Measurements from ENCODE around the gene CIZ1. TPM values are rescaled to one million over a fixed set of nuclear protein-coding genes. Genes with fewer than 3 reads are reported as not detected.

Gene CIZ1
- total and polyA plus RNA-seq, 9 of the 15 experiments (the other 6 are each of a cell fraction or from before 2014, with no cell fraction given), result 6.6 to 329 (median 87.8) TPM

DNA sequence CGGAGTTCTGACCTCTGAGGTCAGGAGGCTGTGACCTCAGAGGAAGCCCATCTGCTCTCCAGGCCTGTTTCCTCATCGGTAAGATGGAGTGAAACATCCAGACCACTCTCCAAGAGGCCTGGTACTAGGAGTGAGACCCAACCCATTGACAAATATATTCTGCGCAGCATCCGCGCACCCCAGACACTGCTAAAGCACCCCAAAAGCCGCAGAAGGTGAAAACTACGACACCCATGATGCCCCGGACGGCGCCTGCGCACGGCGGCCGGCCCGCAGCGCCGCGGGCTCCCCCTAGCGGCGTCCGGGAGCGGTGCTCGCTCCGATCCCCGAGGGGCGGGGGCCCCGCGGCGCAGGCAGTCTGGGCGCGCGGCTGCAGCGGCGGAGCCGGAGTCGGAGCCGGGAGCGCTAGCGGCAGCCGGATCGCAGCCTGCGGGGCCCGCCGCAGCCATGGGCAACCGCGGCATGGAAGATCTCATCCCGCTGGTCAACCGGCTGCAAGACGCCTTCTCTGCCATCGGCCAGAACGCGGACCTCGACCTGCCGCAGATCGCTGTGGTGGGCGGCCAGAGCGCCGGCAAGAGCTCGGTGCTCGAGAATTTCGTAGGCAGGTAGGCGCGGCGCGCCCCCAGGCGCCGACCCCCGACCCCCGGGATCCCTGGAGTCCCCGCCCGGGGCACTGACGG lies 11.8 kb upstream of the CIZ1 start, which contains the start of gene DNM1 (continued):
- no peak for TF ChIP-seq RBM39 (optimal IDR thresholded peaks at IDR 0.05; ENCODE audit: low read depth, low read length)
- no peak for TF ChIP-seq KHSRP (IDR thresholded peaks at IDR 0.05)
- TF ChIP-seq AFF1 (IDR thresholded peaks at IDR 0.05; ENCODE audit: low read depth in 1 of 2, partially characterized antibody in 2 of 2), result peak in 1 of 2 experiments; percentile 86
- no peak for TF ChIP-seq SMARCC2 (IDR thresholded peaks at IDR 0.05; ENCODE audit: low read depth)
- TF ChIP-seq, protein P1, sequence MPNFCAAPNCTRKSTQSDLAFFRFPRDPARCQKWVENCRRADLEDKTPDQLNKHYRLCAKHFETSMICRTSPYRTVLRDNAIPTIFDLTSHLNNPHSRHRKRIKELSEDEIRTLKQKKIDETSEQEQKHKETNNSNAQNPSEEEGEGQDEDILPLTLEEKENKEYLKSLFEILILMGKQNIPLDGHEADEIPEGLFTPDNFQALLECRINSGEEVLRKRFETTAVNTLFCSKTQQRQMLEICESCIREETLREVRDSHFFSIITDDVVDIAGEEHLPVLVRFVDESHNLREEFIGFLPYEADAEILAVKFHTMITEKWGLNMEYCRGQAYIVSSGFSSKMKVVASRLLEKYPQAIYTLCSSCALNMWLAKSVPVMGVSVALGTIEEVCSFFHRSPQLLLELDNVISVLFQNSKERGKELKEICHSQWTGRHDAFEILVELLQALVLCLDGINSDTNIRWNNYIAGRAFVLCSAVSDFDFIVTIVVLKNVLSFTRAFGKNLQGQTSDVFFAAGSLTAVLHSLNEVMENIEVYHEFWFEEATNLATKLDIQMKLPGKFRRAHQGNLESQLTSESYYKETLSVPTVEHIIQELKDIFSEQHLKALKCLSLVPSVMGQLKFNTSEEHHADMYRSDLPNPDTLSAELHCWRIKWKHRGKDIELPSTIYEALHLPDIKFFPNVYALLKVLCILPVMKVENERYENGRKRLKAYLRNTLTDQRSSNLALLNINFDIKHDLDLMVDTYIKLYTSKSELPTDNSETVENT (CRISPR knock-in tag; IDR thresholded peaks at IDR 0.05), result peak; percentile 97
- TF ChIP-seq ERF (CRISPR knock-in tag; IDR thresholded peaks at IDR 0.05), result peak; percentile 77; the same call in 1 of the 2 replicates
- no peak for TF ChIP-seq NR2F6 (CRISPR knock-in tag; IDR thresholded peaks at IDR 0.05)
- no peak for TF ChIP-seq RUNX1 (IDR thresholded peaks at IDR 0.05; ENCODE audit: low read depth)
- TF ChIP-seq, protein P2, sequence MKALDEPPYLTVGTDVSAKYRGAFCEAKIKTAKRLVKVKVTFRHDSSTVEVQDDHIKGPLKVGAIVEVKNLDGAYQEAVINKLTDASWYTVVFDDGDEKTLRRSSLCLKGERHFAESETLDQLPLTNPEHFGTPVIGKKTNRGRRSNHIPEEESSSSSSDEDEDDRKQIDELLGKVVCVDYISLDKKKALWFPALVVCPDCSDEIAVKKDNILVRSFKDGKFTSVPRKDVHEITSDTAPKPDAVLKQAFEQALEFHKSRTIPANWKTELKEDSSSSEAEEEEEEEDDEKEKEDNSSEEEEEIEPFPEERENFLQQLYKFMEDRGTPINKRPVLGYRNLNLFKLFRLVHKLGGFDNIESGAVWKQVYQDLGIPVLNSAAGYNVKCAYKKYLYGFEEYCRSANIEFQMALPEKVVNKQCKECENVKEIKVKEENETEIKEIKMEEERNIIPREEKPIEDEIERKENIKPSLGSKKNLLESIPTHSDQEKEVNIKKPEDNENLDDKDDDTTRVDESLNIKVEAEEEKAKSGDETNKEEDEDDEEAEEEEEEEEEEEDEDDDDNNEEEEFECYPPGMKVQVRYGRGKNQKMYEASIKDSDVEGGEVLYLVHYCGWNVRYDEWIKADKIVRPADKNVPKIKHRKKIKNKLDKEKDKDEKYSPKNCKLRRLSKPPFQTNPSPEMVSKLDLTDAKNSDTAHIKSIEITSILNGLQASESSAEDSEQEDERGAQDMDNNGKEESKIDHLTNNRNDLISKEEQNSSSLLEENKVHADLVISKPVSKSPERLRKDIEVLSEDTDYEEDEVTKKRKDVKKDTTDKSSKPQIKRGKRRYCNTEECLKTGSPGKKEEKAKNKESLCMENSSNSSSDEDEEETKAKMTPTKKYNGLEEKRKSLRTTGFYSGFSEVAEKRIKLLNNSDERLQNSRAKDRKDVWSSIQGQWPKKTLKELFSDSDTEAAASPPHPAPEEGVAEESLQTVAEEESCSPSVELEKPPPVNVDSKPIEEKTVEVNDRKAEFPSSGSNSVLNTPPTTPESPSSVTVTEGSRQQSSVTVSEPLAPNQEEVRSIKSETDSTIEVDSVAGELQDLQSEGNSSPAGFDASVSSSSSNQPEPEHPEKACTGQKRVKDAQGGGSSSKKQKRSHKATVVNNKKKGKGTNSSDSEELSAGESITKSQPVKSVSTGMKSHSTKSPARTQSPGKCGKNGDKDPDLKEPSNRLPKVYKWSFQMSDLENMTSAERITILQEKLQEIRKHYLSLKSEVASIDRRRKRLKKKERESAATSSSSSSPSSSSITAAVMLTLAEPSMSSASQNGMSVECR (CRISPR knock-in tag; IDR thresholded peaks at IDR 0.05), result no peak
- TF ChIP-seq, protein P3, sequence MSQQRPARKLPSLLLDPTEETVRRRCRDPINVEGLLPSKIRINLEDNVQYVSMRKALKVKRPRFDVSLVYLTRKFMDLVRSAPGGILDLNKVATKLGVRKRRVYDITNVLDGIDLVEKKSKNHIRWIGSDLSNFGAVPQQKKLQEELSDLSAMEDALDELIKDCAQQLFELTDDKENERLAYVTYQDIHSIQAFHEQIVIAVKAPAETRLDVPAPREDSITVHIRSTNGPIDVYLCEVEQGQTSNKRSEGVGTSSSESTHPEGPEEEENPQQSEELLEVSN (IDR thresholded peaks at IDR 0.05; ENCODE audit: borderline replicate concordance in 1 of 2, extremely low read depth in 1 of 2, insufficient read depth in 1 of 2, insufficient read length in 1 of 2, low read depth in 1 of 2, low read length in 1 of 2, poor library complexity in 1 of 2, severe bottlenecking in 1 of 2), result peak; percentile 61 to 81
- 0 out of 2 replicates have a peak, but pooled peaks have one; percentile 40 for TF ChIP-seq ZFP1 (CRISPR knock-in tag; IDR thresholded peaks at IDR 0.05)
- peak; percentile 97 for TF ChIP-seq KDM2B (CRISPR knock-in tag; IDR thresholded peaks at IDR 0.05)

Data from K562 (cell line).